H1 (cell line): ENCODE measurements around the gene SNRPD3. TPM values are rescaled to one million over a fixed set of nuclear protein-coding genes. Genes with fewer than 3 reads are reported as not detected.

Source experiments
- CTCF ChIA-PET: fragments of 300-600 bp; sonication (Branson Sonifier 250); formaldehyde crosslinking; loops from one replicate; lab custom pipeline; 2021; ENCODE audit not compliant: partially characterized antibody; lab: Charles Lee
- POLR2A ChIA-PET: fragments of 300-600 bp; sonication (Branson Sonifier 250); formaldehyde crosslinking; loops from one replicate; lab custom pipeline; 2021; ENCODE audit warnings: inconsistent platforms; ENCODE audit not compliant: partially characterized antibody; lab: Charles Lee
- DNase-seq, 2 experiments: peaks; one replicate each; pipeline versions ENCODE4 v3.0.0 to v3.0.0-alpha.2; 2010 to 2022; ENCODE audit warnings: low spot score in 2 of 2, low read depth in 1 of 2, mixed read lengths in 1 of 2
- FAIRE-seq: peaks from 2 replicates; lab custom pipeline; 2011; peaks lifted over from hg19 to GRCh38; lab: Jason Lieb, UNC
- H2AFZ ChIP-seq: 2 replicates; pipeline ENCODE4 v1.8.1; 2012; ENCODE audit warnings: low read length, inconsistent platforms
- H2AK5ac ChIP-seq: 2 replicates; pipeline ENCODE4 v1.6.1; 2013; ENCODE audit warnings: low read depth, low read length
- H2BK120ac ChIP-seq: replicated peaks from 2 replicates; pipeline ENCODE3; 2013; ENCODE audit warnings: low read depth, low read length, inconsistent platforms
- H2BK12ac ChIP-seq: 2 replicates; pipeline ENCODE4 v1.6.1; 2013; ENCODE audit warnings: low read depth, low read length
- H2BK15ac ChIP-seq: 2 replicates; pipeline ENCODE4 v1.6.1; 2013; ENCODE audit warnings: low read length
- H2BK20ac ChIP-seq: 2 replicates; pipeline ENCODE4 v1.6.1; 2013; ENCODE audit warnings: low read length
- H2BK5ac ChIP-seq: 2 replicates; pipeline ENCODE4 v1.6.1; 2013; ENCODE audit warnings: low read depth, low read length
- H3K14ac ChIP-seq: 2 replicates; pipeline ENCODE4 v1.6.1; 2013; ENCODE audit warnings: inconsistent platforms; ENCODE audit not compliant: insufficient read length
- H3K18ac ChIP-seq: 2 replicates; pipeline ENCODE4 v1.6.1; 2013; ENCODE audit warnings: low read length; ENCODE audit errors: extremely low read depth
- H3K23ac ChIP-seq: 2 replicates; pipeline ENCODE4 v1.6.1; 2013; ENCODE audit warnings: inconsistent platforms; ENCODE audit not compliant: insufficient read length
- H3K23me2 ChIP-seq: 2 replicates; pipeline ENCODE4 v1.6.1; 2013; ENCODE audit warnings: low read depth, low read length
- H3K27ac ChIP-seq: 2 replicates; pipeline ENCODE4 v1.6.1; 2011; ENCODE audit warnings: low read depth, low read length, inconsistent platforms
- H3K27me3 ChIP-seq, 4 experiments: replicated peaks in 1 of 4; 1 replicate in 1 of 4; 2 replicates in 3 of 4; pipeline versions ENCODE4 v1.6.1 to v1.8.1; 2011 to 2013; ENCODE audit warnings: low read length in 3 of 4, mild to moderate bottlenecking in 3 of 4, inconsistent platforms in 2 of 4, mixed read lengths in 2 of 4, moderate library complexity in 1 of 4; ENCODE audit not compliant: control insufficient read depth in 3 of 4, insufficient read depth in 3 of 4; ENCODE audit errors: extremely low read depth in 1 of 4
- H3K36me3 ChIP-seq, 4 experiments: 2 replicates each; pipeline versions ENCODE4 v1.6.1 to v1.8.1; 2011 to 2013; ENCODE audit warnings: mild to moderate bottlenecking in 4 of 4, low read length in 3 of 4, moderate library complexity in 2 of 4, control low read depth in 1 of 4, inconsistent platforms in 1 of 4; ENCODE audit not compliant: insufficient read depth in 4 of 4, control insufficient read depth in 2 of 4
- H3K4ac ChIP-seq: replicated peaks from 2 replicates; pipeline ENCODE3; 2013; ENCODE audit warnings: low read length, low read depth, mixed read lengths, inconsistent platforms; ENCODE audit not compliant: insufficient read length
- H3K4me1 ChIP-seq, 4 experiments: replicated peaks in 1 of 4; 1 replicate in 1 of 4; 2 replicates in 3 of 4; pipeline versions ENCODE4 v1.6.1 to v1.8.1; 2011 to 2013; ENCODE audit warnings: low read length in 3 of 4, inconsistent platforms in 2 of 4, mixed read lengths in 1 of 4; ENCODE audit not compliant: insufficient read depth in 4 of 4, control insufficient read depth in 3 of 4
- H3K4me2 ChIP-seq, 2 experiments: 2 replicates each; pipeline versions ENCODE4 v1.6.1 to v1.8.1; 2011 to 2013; ENCODE audit warnings: low read depth in 2 of 2, low read length in 2 of 2, control low read depth in 1 of 2, inconsistent platforms in 1 of 2, mild to moderate bottlenecking in 1 of 2; ENCODE audit not compliant: insufficient read depth in 1 of 2
- H3K4me3 ChIP-seq, 4 experiments: fragments of 200-600, 300-600 bp in 1 of 4; sonication (generic), shearing (Covaris generic), sonication (Bioruptor Twin) in 1 of 4; 2 replicates each; pipeline versions ENCODE4 v1.5.1 to v1.8.1; 2011 to 2016; ENCODE audit warnings: low read length in 4 of 4, low read depth in 3 of 4, control low read depth in 2 of 4, inconsistent platforms in 2 of 4, mild to moderate bottlenecking in 2 of 4, mixed read lengths in 1 of 4, moderate library complexity in 1 of 4; ENCODE audit not compliant: insufficient read depth in 2 of 4; ENCODE audit errors: extremely low read depth in 1 of 4
- H3K56ac ChIP-seq: replicated peaks from 2 replicates; pipeline ENCODE3; 2013; ENCODE audit warnings: low read depth, mild to moderate bottlenecking, mixed read lengths, low read length, inconsistent platforms; ENCODE audit not compliant: insufficient read length
- H3K79me1 ChIP-seq: 2 replicates; pipeline ENCODE4 v1.6.1; 2013; ENCODE audit warnings: low read depth, low read length, control low read depth
- H3K79me2 ChIP-seq, 2 experiments: 2 replicates each; pipeline versions ENCODE4 v1.6.1 to v1.8.1; 2012 to 2013; ENCODE audit warnings: low read length in 2 of 2, mild to moderate bottlenecking in 2 of 2, inconsistent platforms in 1 of 2; ENCODE audit not compliant: insufficient read depth in 2 of 2, control insufficient read depth in 1 of 2
- H3K9ac ChIP-seq, 4 experiments: replicated peaks in 1 of 4; 1 replicate in 1 of 4; 2 replicates in 3 of 4; pipeline versions ENCODE4 v1.6.1 to v1.8.1; 2011 to 2013; ENCODE audit warnings: low read depth in 3 of 4, low read length in 3 of 4, control low read depth in 2 of 4, mild to moderate bottlenecking in 2 of 4, moderate library complexity in 2 of 4, inconsistent platforms in 1 of 4; ENCODE audit errors: extremely low read depth in 1 of 4
- H3K9me3 ChIP-seq, 2 experiments: 2 replicates each; pipeline versions ENCODE4 v1.6.1 to v1.8.1; 2012 to 2013; ENCODE audit warnings: mild to moderate bottlenecking in 2 of 2, moderate library complexity in 2 of 2, control low read depth in 1 of 2, inconsistent platforms in 1 of 2, low read depth in 1 of 2, low read length in 1 of 2, mixed read lengths in 1 of 2; ENCODE audit not compliant: insufficient read depth in 2 of 2
- H4K20me1 ChIP-seq, 2 experiments: replicated peaks in 1 of 2; 2 replicates each; pipeline versions ENCODE3 to v1.8.1; 2011 to 2013; ENCODE audit warnings: inconsistent platforms in 2 of 2, low read length in 2 of 2, mild to moderate bottlenecking in 1 of 2; ENCODE audit not compliant: insufficient read depth in 2 of 2, control insufficient read depth in 1 of 2
- H4K5ac ChIP-seq: 2 replicates; pipeline ENCODE4 v1.6.1; 2013; ENCODE audit warnings: low read length, low read depth, mixed read lengths, inconsistent platforms; ENCODE audit not compliant: insufficient read length
- H4K8ac ChIP-seq: 2 replicates; pipeline ENCODE4 v1.8.0; 2013; ENCODE audit warnings: mild to moderate bottlenecking, moderate library complexity, low read length, inconsistent platforms; ENCODE audit not compliant: insufficient read depth; ENCODE audit errors: extremely low read depth
- H4K91ac ChIP-seq: replicated peaks from 2 replicates; pipeline ENCODE3; 2013; ENCODE audit warnings: low read length, mixed read lengths, inconsistent platforms; ENCODE audit not compliant: insufficient read length
- HDAC2 ChIP-seq, 2 experiments: fragments of 300-600 bp in 1 of 2; sonication (generic) in 1 of 2; IDR thresholded peaks; 2 replicates each; pipeline ENCODE4 v1.6.1; 2011 to 2012; ENCODE audit warnings: low read depth in 2 of 2, low read length in 2 of 2, mild to moderate bottlenecking in 2 of 2, moderate library complexity in 2 of 2, borderline replicate concordance in 1 of 2, inconsistent platforms in 1 of 2
- PHF8 ChIP-seq: fragments of 200-600 bp; sonication (generic); conservative IDR thresholded peaks from 2 replicates; pipeline ENCODE4 v1.7.1; 2012; ENCODE audit warnings: low read depth, mild to moderate bottlenecking, inconsistent platforms, low read length, moderate library complexity
- POU5F1 ChIP-seq: IDR thresholded peaks from 2 replicates; pipeline ENCODE4 v1.6.1; 2011; ENCODE audit warnings: low read depth, mild to moderate bottlenecking, low read length, moderate library complexity
- SIX5 ChIP-seq: IDR thresholded peaks from 2 replicates; pipeline ENCODE4 v1.6.1; 2011; ENCODE audit warnings: mild to moderate bottlenecking, low read depth, low read length
- TEAD4 ChIP-seq: IDR thresholded peaks from 2 replicates; pipeline ENCODE4 v1.6.1; 2012; ENCODE audit warnings: low read depth, low read length, inconsistent platforms, mixed read lengths
- WGBS, 2 experiments: shearing (Covaris generic) in 1 of 2; methylation state at CpG; one replicate each; pipeline versions ENCODE4 v1.1.6 to v1.1.7; 2013 to 2015; ENCODE audit warnings: low lambda C conversion rate in 2 of 2, mixed read lengths in 2 of 2, inconsistent platforms in 1 of 2, low coverage in 1 of 2, missing lambda C conversion rate in 1 of 2; ENCODE audit not compliant: insufficient replicate concordance in 2 of 2, insufficient coverage in 1 of 2, insufficient read length in 1 of 2; ENCODE audit errors: extremely low coverage in 1 of 2, missing lambda C conversion rate in 1 of 2; 5-methylcytosine and 5-hydroxymethylcytosine counted together
- polyA plus RNA-seq, 7 experiments: library from polyadenylated mRNA; depleted of rRNA in 3 of 7; stranded (reverse) in 5 of 7; unstranded in 2 of 7; fragments of >200 nt in 5 of 7; fragments of 200-250 nt in 2 of 7; gene quantifications; 1 replicate in 5 of 7; 2 replicates in 1 of 7; 4 replicates in 1 of 7; pipeline versions ENCODE4 v1.2.1 to v1.2.3, GENCODE V29; 2011 to 2013; ENCODE audit warnings: missing spikeins in 2 of 7, mixed read lengths in 2 of 7
- total RNA-seq: library from RNA; stranded (reverse); fragmentation: NEBNext Ultra II Directional; extraction: Animal tissue kit (Norgen Biotek cat#: 25700); gene quantifications from 2 replicates; pipeline ENCODE4 v1.2.1, GENCODE V29; 2021

SNRPD3 gene
- total and polyA plus RNA-seq, 2 of the 8 experiments (the other 6 are each of a cell fraction or from before 2014, with no cell fraction given) = 200 to 455 TPM

DNA sequence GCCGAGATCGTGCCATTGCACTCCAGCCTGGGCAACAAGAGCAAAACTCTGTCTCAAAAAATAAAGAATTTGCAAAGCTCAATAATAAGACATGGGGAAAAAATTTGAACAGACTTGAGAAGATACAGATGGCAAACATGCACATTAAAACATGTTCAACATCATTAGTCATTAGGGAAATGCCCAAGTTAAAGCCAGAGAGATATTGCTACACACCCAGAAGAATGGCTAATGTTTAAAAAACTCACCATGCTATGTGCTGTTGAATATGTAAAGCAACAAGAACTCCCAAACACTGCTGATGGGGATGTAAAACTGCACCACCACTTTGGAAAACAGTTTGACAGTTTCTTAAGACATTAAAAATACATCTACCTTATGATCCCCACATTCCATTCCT is 24.5 kb downstream of the SNRPD3 start:
- WGBS, 2 experiments = 100% methylated on average over 2 of the region's 2 CpGs; no CpG with 5 or more reads in 1 of the 2 experiments
- Histone ChIP-seq H4K8ac (no peak overlapping the region), H3K27me3 (no peaks in the 10 kb centered on the region), H3K23ac (no peak overlapping the region), H3K9ac (no peak overlapping the region), H3K14ac (no peak overlapping the region), H3K4me2 (no peak overlapping the region), H2BK5ac (no peak overlapping the region), H3K23me2 (no peaks in the 10 kb centered on the region), H2BK20ac (no peak overlapping the region), H2BK15ac (no peak overlapping the region), H3K9me3 (no peaks in the 10 kb centered on the region), H2BK120ac (no peak overlapping the region), H4K91ac (no peak overlapping the region), H2AFZ (no peak overlapping the region), H2AK5ac (no peak overlapping the region), H3K27ac (no peak overlapping the region), H3K36me3 (peaks cover 0 to 3% (median 0%) of the 10 kb centered on the region in 4 experiments; a peak in 1 of 8 replicates), H4K5ac (no peak overlapping the region), H3K79me2 (no peaks in the 10 kb centered on the region), H4K20me1 (peaks cover 1 to 2% of the 10 kb centered on the region in 2 experiments), H3K4ac (no peak overlapping the region), H3K4me1 (no peaks in the 10 kb centered on the region; a peak in 1 of 7 replicates), H3K79me1 (no peaks in the 10 kb centered on the region), H3K18ac (no peak overlapping the region), H3K56ac (no peak overlapping the region), H2BK12ac (no peak overlapping the region), H3K4me3 (no peak overlapping the region)
- DNase-seq (no peak), FAIRE-seq (no peak)
- CTCF ChIA-PET = interaction anchor here (0.8 kb wide), 1 partner anchor 21 kb away, joined by 3 read pairs; no protein-coding TSS in a partner anchor
- POLR2A ChIA-PET = interaction anchor here (0.8 to 4.4 kb wide), 7 partner anchors 12 to 25 kb away, joined by 3 to 26 read pairs (median 5); partner anchors contain the start of genes GUCD1, LRRC75B and SNRPD3
- TF ChIP-seq PHF8 (no peak), POU5F1 (no peak), HDAC2 (IDR thresholded peaks at IDR 0.05; ENCODE audit: borderline replicate concordance in 1 of 2, low read depth in 2 of 2, low read length in 2 of 2) (no peak), SIX5 (no peak), TEAD4 (no peak)
